ENCODE data around the gene TMEM217. TPM values are rescaled to one million over a fixed set of nuclear protein-coding genes. Genes with fewer than 3 reads are reported as not detected.

TMEM217 gene
- total and polyA plus RNA-seq, 2 of the 8 experiments (the other 6 are each of a cell fraction or from before 2014, with no cell fraction given), result 0.60 to 1.1 TPM

DNA sequence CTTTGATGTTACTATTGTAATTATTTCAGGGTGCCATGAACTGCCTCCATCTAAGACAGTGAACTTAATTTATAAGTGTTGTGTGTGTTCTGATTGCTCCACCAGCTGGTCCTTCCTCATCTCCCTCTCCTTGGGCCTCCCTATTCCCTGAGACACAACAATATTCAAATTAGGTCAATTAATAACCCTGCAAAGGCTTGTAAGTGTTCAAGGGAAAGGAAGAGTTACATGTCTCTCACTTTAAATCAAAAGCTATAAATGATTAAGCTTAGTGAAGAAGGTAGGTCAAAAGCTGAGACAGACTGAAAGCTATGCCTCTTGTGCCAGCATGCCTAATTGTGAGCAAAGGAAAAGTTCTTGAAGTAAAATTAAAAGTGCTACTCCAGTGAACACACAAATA, 35.5 kb upstream of the TMEM217 start:
- H3K4me3 ChIP-seq (ENCODE audit: extremely low read depth in 1 of 4, insufficient read depth in 2 of 4, low read depth in 3 of 4, low read length in 4 of 4), result no peak overlapping the region
- no peak overlapping the region for H2BK5ac ChIP-seq (ENCODE audit: low read depth, low read length)
- H2BK120ac ChIP-seq (replicated peaks; ENCODE audit: low read depth, low read length), result no peak overlapping the region
- no peak overlapping the region for H3K4ac ChIP-seq (replicated peaks; ENCODE audit: insufficient read length, low read depth, low read length)
- no peak overlapping the region for H4K5ac ChIP-seq (ENCODE audit: insufficient read length, low read depth, low read length)
- ChIA-PET CTCF (ENCODE audit: partially characterized antibody) (interaction anchor here (1.0 to 4.0 kb wide), 4 partner anchors 10 to 83 kb away, joined by 3 to 23 read pairs (median 4); no protein-coding TSS in a partner anchor), POLR2A (ENCODE audit: partially characterized antibody) (no interaction called here)
- no peaks in the 10 kb centered on the region for H3K79me1 ChIP-seq (ENCODE audit: low read depth, low read length)
- H3K4me2 ChIP-seq (ENCODE audit: insufficient read depth in 1 of 2, low read depth in 2 of 2, low read length in 2 of 2), result no peak overlapping the region
- no peak overlapping the region for H3K18ac ChIP-seq (ENCODE audit: extremely low read depth, low read length)
- H3K14ac ChIP-seq (ENCODE audit: insufficient read length), result no peak overlapping the region
- H3K23ac ChIP-seq (ENCODE audit: insufficient read length), result no peak overlapping the region
- no peaks in the 10 kb centered on the region for H3K79me2 ChIP-seq (ENCODE audit: control insufficient read depth in 1 of 2, insufficient read depth in 2 of 2, low read length in 2 of 2)
- DNase-seq (ENCODE audit: low read depth in 1 of 2, low spot score in 2 of 2) (no peak), FAIRE-seq (no peak)
- no peak overlapping the region for H4K8ac ChIP-seq (ENCODE audit: extremely low read depth, insufficient read depth, low read length)
- no peaks in the 10 kb centered on the region for H3K4me1 ChIP-seq (replicated peaks in 1 of 4; ENCODE audit: control insufficient read depth in 3 of 4, insufficient read depth in 4 of 4, low read length in 3 of 4)
- H2BK12ac ChIP-seq (ENCODE audit: low read depth, low read length), result no peak overlapping the region
- no peaks in the 10 kb centered on the region for H3K9me3 ChIP-seq (ENCODE audit: insufficient read depth in 2 of 2, low read depth in 1 of 2, low read length in 1 of 2)
- H3K23me2 ChIP-seq (ENCODE audit: low read depth, low read length), result no peaks in the 10 kb centered on the region; the same call in 1 of the 2 replicates
- no peak overlapping the region for H2BK20ac ChIP-seq (ENCODE audit: low read length)
- H3K9ac ChIP-seq (replicated peaks in 1 of 4; ENCODE audit: extremely low read depth in 1 of 4, low read depth in 3 of 4, low read length in 3 of 4), result no peak overlapping the region
- no peak overlapping the region for H2BK15ac ChIP-seq (ENCODE audit: low read length)
- H2AFZ ChIP-seq (ENCODE audit: low read length), result no peak overlapping the region
- H3K27me3 ChIP-seq (replicated peaks in 1 of 4; ENCODE audit: control insufficient read depth in 3 of 4, extremely low read depth in 1 of 4, insufficient read depth in 3 of 4, low read length in 3 of 4), result no peaks in the 10 kb centered on the region
- no peak overlapping the region for H4K91ac ChIP-seq (replicated peaks; ENCODE audit: insufficient read length, low read length)
- H3K27ac ChIP-seq (ENCODE audit: low read depth, low read length), result no peak overlapping the region
- no peaks in the 10 kb centered on the region for H4K20me1 ChIP-seq (replicated peaks in 1 of 2; ENCODE audit: control insufficient read depth in 1 of 2, insufficient read depth in 2 of 2, low read length in 2 of 2)
- no peak overlapping the region for H3K56ac ChIP-seq (replicated peaks; ENCODE audit: insufficient read length, low read depth, low read length)
- H3K36me3 ChIP-seq (ENCODE audit: control insufficient read depth in 2 of 4, insufficient read depth in 4 of 4, low read length in 3 of 4), result peaks cover 3 to 42% (median 22%) of the 10 kb centered on the region in 4 experiments; a peak in 7 of 8 replicates
- H2AK5ac ChIP-seq (ENCODE audit: low read depth, low read length), result no peak overlapping the region
- TF ChIP-seq, protein P1, sequence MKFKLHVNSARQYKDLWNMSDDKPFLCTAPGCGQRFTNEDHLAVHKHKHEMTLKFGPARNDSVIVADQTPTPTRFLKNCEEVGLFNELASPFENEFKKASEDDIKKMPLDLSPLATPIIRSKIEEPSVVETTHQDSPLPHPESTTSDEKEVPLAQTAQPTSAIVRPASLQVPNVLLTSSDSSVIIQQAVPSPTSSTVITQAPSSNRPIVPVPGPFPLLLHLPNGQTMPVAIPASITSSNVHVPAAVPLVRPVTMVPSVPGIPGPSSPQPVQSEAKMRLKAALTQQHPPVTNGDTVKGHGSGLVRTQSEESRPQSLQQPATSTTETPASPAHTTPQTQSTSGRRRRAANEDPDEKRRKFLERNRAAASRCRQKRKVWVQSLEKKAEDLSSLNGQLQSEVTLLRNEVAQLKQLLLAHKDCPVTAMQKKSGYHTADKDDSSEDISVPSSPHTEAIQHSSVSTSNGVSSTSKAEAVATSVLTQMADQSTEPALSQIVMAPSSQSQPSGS (IDR thresholded peaks at IDR 0.05; ENCODE audit: low read length), result no peak
- no peak for TF ChIP-seq CBX8 (IDR thresholded peaks at IDR 0.05; ENCODE audit: borderline replicate concordance, low read depth, low read length)
- TF ChIP-seq, protein P2, sequence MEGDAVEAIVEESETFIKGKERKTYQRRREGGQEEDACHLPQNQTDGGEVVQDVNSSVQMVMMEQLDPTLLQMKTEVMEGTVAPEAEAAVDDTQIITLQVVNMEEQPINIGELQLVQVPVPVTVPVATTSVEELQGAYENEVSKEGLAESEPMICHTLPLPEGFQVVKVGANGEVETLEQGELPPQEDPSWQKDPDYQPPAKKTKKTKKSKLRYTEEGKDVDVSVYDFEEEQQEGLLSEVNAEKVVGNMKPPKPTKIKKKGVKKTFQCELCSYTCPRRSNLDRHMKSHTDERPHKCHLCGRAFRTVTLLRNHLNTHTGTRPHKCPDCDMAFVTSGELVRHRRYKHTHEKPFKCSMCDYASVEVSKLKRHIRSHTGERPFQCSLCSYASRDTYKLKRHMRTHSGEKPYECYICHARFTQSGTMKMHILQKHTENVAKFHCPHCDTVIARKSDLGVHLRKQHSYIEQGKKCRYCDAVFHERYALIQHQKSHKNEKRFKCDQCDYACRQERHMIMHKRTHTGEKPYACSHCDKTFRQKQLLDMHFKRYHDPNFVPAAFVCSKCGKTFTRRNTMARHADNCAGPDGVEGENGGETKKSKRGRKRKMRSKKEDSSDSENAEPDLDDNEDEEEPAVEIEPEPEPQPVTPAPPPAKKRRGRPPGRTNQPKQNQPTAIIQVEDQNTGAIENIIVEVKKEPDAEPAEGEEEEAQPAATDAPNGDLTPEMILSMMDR (IDR thresholded peaks at IDR 0.05; ENCODE audit: control extremely low read depth in 1 of 3, insufficient read depth in 1 of 3, low read depth in 1 of 3, low read length in 3 of 3), result no peak
- no peak for TF ChIP-seq EGR1 (IDR thresholded peaks at IDR 0.05; ENCODE audit: borderline replicate concordance, low read depth, low read length)
- TF ChIP-seq HDAC6 (IDR thresholded peaks at IDR 0.05; ENCODE audit: low read depth, low read length), result no peak
- no peak for TF ChIP-seq TEAD4 (IDR thresholded peaks at IDR 0.05; ENCODE audit: low read depth, low read length)
- no peak for TF ChIP-seq TBP (IDR thresholded peaks at IDR 0.05; ENCODE audit: low read depth, low read length)
- TF ChIP-seq BCL11A (IDR thresholded peaks at IDR 0.05; ENCODE audit: low read depth in 2 of 2, low read length in 2 of 2), result no peak
- no peak for TF ChIP-seq EP300 (IDR thresholded peaks at IDR 0.05; ENCODE audit: borderline replicate concordance in 1 of 2, low read depth in 2 of 2, low read length in 2 of 2)
- no peak for TF ChIP-seq SAP30 (IDR thresholded peaks at IDR 0.05; ENCODE audit: insufficient read depth, insufficient replicate concordance, low read length)
- TF ChIP-seq SRF (IDR thresholded peaks at IDR 0.05; ENCODE audit: low read depth, low read length), result no peak
